ENCODE measurements around the gene MUC20.
"Not testable (repeated sequence)": the region's sequence is repeated elsewhere in the genome, so short reads cannot be mapped to it uniquely, and the experiment has no call there.

DNA sequence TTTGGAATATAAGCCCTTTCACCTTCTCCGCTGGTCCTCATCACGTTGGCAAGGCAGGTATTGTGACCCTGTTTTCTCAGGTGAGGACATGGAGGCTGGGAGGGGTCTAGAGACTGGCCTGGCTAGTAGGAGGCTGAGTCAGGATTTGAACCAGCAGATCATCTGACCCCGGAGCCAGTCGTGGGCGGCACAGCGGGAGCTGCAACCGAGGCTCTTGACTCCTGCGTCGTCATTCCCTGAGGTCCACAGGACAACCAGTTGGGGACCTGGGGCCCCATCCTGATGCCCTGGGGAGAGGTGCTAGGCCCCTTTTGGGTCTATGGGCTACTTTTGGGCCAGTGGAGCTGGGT is 2.2 kb downstream of the MUC20 start:
- not testable (repeated sequence) for TF ChIP-seq POLR2A (IDR thresholded peaks at IDR 0.05; ENCODE audit: extremely low read depth, insufficient read length); MYC (IDR thresholded peaks at IDR 0.05; ENCODE audit: low read depth, low read length)
- TF ChIP-seq, protein P1, sequence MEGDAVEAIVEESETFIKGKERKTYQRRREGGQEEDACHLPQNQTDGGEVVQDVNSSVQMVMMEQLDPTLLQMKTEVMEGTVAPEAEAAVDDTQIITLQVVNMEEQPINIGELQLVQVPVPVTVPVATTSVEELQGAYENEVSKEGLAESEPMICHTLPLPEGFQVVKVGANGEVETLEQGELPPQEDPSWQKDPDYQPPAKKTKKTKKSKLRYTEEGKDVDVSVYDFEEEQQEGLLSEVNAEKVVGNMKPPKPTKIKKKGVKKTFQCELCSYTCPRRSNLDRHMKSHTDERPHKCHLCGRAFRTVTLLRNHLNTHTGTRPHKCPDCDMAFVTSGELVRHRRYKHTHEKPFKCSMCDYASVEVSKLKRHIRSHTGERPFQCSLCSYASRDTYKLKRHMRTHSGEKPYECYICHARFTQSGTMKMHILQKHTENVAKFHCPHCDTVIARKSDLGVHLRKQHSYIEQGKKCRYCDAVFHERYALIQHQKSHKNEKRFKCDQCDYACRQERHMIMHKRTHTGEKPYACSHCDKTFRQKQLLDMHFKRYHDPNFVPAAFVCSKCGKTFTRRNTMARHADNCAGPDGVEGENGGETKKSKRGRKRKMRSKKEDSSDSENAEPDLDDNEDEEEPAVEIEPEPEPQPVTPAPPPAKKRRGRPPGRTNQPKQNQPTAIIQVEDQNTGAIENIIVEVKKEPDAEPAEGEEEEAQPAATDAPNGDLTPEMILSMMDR (IDR thresholded peaks at IDR 0.05; ENCODE audit: low read depth, low read length): not testable (repeated sequence)
- TF ChIP-seq, protein P2, sequence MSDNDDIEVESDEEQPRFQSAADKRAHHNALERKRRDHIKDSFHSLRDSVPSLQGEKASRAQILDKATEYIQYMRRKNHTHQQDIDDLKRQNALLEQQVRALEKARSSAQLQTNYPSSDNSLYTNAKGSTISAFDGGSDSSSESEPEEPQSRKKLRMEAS (IDR thresholded peaks at IDR 0.05; ENCODE audit: low read depth, low read length): not testable (repeated sequence)

Data from NB4 (cell line).